ENCODE measurements around the gene JAKMIP3. TPM values are rescaled to one million over a fixed set of nuclear protein-coding genes. Genes with fewer than 3 reads are reported as not detected.

The JAKMIP3 gene
- total and polyA plus RNA-seq, 9 of the 15 experiments (the other 6 are each of a cell fraction or from before 2014, with no cell fraction given): 0.04 TPM; not detected in 8

- TF ChIP-seq, protein P1, sequence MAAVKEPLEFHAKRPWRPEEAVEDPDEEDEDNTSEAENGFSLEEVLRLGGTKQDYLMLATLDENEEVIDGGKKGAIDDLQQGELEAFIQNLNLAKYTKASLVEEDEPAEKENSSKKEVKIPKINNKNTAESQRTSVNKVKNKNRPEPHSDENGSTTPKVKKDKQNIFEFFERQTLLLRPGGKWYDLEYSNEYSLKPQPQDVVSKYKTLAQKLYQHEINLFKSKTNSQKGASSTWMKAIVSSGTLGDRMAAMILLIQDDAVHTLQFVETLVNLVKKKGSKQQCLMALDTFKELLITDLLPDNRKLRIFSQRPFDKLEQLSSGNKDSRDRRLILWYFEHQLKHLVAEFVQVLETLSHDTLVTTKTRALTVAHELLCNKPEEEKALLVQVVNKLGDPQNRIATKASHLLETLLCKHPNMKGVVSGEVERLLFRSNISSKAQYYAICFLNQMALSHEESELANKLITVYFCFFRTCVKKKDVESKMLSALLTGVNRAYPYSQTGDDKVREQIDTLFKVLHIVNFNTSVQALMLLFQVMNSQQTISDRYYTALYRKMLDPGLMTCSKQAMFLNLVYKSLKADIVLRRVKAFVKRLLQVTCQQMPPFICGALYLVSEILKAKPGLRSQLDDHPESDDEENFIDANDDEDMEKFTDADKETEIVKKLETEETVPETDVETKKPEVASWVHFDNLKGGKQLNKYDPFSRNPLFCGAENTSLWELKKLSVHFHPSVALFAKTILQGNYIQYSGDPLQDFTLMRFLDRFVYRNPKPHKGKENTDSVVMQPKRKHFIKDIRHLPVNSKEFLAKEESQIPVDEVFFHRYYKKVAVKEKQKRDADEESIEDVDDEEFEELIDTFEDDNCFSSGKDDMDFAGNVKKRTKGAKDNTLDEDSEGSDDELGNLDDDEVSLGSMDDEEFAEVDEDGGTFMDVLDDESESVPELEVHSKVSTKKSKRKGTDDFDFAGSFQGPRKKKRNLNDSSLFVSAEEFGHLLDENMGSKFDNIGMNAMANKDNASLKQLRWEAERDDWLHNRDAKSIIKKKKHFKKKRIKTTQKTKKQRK (IDR thresholded peaks at IDR 0.05; ENCODE audit: borderline replicate concordance, low read depth, low read length): no peak
- no peak for TF ChIP-seq MXI1 (IDR thresholded peaks at IDR 0.05; ENCODE audit: low read depth, low read length)
- peak; percentile 50 for TF ChIP-seq GABPA (tag; conservative IDR thresholded peaks at IDR 0.05; ENCODE audit: low read depth)
- no peak for TF ChIP-seq FOXJ3 (CRISPR knock-in tag; IDR thresholded peaks at IDR 0.05)
- TF ChIP-seq ETV6 (IDR thresholded peaks at IDR 0.05; ENCODE audit: borderline replicate concordance in 1 of 2, low read depth in 2 of 2, low read length in 1 of 2): no peak
- no peak for TF ChIP-seq ETV6 (CRISPR knock-in tag; IDR thresholded peaks at IDR 0.05; ENCODE audit: borderline replicate concordance)
- TF ChIP-seq HDAC1 (IDR thresholded peaks at IDR 0.05): no peak
- TF ChIP-seq ZSCAN32 (CRISPR knock-in tag; IDR thresholded peaks at IDR 0.05): no peak
- TF ChIP-seq ZNF780A (CRISPR knock-in tag; IDR thresholded peaks at IDR 0.05): no peak
- TF ChIP-seq, protein P2, sequence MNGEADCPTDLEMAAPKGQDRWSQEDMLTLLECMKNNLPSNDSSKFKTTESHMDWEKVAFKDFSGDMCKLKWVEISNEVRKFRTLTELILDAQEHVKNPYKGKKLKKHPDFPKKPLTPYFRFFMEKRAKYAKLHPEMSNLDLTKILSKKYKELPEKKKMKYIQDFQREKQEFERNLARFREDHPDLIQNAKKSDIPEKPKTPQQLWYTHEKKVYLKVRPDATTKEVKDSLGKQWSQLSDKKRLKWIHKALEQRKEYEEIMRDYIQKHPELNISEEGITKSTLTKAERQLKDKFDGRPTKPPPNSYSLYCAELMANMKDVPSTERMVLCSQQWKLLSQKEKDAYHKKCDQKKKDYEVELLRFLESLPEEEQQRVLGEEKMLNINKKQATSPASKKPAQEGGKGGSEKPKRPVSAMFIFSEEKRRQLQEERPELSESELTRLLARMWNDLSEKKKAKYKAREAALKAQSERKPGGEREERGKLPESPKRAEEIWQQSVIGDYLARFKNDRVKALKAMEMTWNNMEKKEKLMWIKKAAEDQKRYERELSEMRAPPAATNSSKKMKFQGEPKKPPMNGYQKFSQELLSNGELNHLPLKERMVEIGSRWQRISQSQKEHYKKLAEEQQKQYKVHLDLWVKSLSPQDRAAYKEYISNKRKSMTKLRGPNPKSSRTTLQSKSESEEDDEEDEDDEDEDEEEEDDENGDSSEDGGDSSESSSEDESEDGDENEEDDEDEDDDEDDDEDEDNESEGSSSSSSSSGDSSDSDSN (IDR thresholded peaks at IDR 0.05; ENCODE audit: borderline replicate concordance in 1 of 2, low read depth in 2 of 2, low read length in 2 of 2): no peak
- no peak for TF ChIP-seq SETDB1 (IDR thresholded peaks at IDR 0.05; ENCODE audit: low read length)
- TF ChIP-seq PPARD (CRISPR knock-in tag; IDR thresholded peaks at IDR 0.05): no peak
- TF ChIP-seq, protein P3, sequence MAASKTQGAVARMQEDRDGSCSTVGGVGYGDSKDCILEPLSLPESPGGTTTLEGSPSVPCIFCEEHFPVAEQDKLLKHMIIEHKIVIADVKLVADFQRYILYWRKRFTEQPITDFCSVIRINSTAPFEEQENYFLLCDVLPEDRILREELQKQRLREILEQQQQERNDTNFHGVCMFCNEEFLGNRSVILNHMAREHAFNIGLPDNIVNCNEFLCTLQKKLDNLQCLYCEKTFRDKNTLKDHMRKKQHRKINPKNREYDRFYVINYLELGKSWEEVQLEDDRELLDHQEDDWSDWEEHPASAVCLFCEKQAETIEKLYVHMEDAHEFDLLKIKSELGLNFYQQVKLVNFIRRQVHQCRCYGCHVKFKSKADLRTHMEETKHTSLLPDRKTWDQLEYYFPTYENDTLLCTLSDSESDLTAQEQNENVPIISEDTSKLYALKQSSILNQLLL (CRISPR knock-in tag; IDR thresholded peaks at IDR 0.05; ENCODE audit: borderline replicate concordance): no peak
- no peak for TF ChIP-seq ZKSCAN3 (CRISPR knock-in tag; IDR thresholded peaks at IDR 0.05)
- no peak for TF ChIP-seq SMAD3 (CRISPR knock-in tag; conservative IDR thresholded peaks at IDR 0.05)
Observed at GRCh38 chr10:132075909-132076577, 10.3 kb downstream of the JAKMIP3 start (continued).

Data from K562 (cell line).